Fibroblast of the aortic adventitia (primary cell): Measurements from ENCODE around the gene STK39. TPM values are rescaled to one million over a fixed set of nuclear protein-coding genes. Genes with fewer than 3 reads are reported as not detected.

ENCODE experiments used
- DNase-seq: peaks from one replicate; pipeline ENCODE4 v3.0.0-alpha.2; 2010; ENCODE audit warnings: low read depth
- H3K4me3 ChIP-seq: 2 replicates; pipeline ENCODE4 v1.5.1; 2011; ENCODE audit warnings: low read depth, mild to moderate bottlenecking, control low read depth, low read length, moderate library complexity
- CTCF ChIP-seq: IDR thresholded peaks from 2 replicates; pipeline ENCODE4 v1.5.1; 2011; ENCODE audit warnings: mild to moderate bottlenecking, low read length, control low read depth, inconsistent platforms; ENCODE audit not compliant: insufficient read depth
- total RNA-seq: library from RNA; depleted of rRNA; stranded (reverse); fragments of >200 nt; gene quantifications from 2 replicates; pipeline ENCODE4 v1.2.3, GENCODE V29; 2012; ENCODE audit warnings: low replicate concordance

The STK39 gene
- total RNA-seq, 1 donor, result 31.0 TPM

GRCh38 chr2:168180483-168180882 is 66.9 kb downstream of the STK39 start:
- no peak for DNase-seq
- no peak overlapping the region for H3K4me3 ChIP-seq
- TF ChIP-seq CTCF, result no peak

- DNase-seq, result no peak
- no peak for TF ChIP-seq CTCF
Measured at GRCh38 chr2:168179592-168179991, 67.8 kb downstream of the STK39 start.

GRCh38 chr2:168178520-168179324 is 68.7 kb downstream of the STK39 start:
- no peak for DNase-seq
- no peak overlapping the region for H3K4me3 ChIP-seq
- no peak for TF ChIP-seq CTCF

More at GRCh38 chr2:168179592-168179991, 67.8 kb downstream of the STK39 start:
- H3K4me3 ChIP-seq, result no peak overlapping the region

- no peak for TF ChIP-seq CTCF
Measured at GRCh38 chr2:168176402-168176801, 71.0 kb downstream of the STK39 start.

GRCh38 chr2:168175469-168175868 is 71.9 kb downstream of the STK39 start:
- H3K4me3 ChIP-seq, result no peak overlapping the region
- no peak for DNase-seq
- no peak for TF ChIP-seq CTCF

More at GRCh38 chr2:168176402-168176801, 71.0 kb downstream of the STK39 start:
- no peak overlapping the region for H3K4me3 ChIP-seq
- DNase-seq, result no peak

GRCh38 chr2:168174756-168175155 is 72.6 kb downstream of the STK39 start:
- H3K4me3 ChIP-seq, result no peak overlapping the region
- TF ChIP-seq CTCF, result no peak
- DNase-seq, result no peak
